Epithelial cell of proximal tubule (primary cell): Measurements from ENCODE around the gene UGT8. TPM values are rescaled to one million over a fixed set of nuclear protein-coding genes. Genes with fewer than 3 reads are reported as not detected.

Experiments used
- DNase-seq: peaks from one replicate; pipeline ENCODE4 v3.0.0-alpha.2; 2011; ENCODE audit warnings: low read depth
- H3K4me3 ChIP-seq: 2 replicates; pipeline ENCODE4 v1.5.1; 2011; ENCODE audit warnings: low read depth, mild to moderate bottlenecking, low read length
- total RNA-seq: library from RNA; depleted of rRNA; stranded (reverse); fragments of >200 nt; gene quantifications from 2 replicates; pipeline ENCODE4 v1.2.3, GENCODE V29; 2015
- TF ChIP-seq, protein P1 (sequence below): conservative IDR thresholded peaks from 2 replicates; pipeline ENCODE4 v1.5.1; 2012; ENCODE audit warnings: low read depth, mild to moderate bottlenecking, low read length

The UGT8 gene
- total RNA-seq, 1 donor from 2014 or later: 11.6 TPM

DNA sequence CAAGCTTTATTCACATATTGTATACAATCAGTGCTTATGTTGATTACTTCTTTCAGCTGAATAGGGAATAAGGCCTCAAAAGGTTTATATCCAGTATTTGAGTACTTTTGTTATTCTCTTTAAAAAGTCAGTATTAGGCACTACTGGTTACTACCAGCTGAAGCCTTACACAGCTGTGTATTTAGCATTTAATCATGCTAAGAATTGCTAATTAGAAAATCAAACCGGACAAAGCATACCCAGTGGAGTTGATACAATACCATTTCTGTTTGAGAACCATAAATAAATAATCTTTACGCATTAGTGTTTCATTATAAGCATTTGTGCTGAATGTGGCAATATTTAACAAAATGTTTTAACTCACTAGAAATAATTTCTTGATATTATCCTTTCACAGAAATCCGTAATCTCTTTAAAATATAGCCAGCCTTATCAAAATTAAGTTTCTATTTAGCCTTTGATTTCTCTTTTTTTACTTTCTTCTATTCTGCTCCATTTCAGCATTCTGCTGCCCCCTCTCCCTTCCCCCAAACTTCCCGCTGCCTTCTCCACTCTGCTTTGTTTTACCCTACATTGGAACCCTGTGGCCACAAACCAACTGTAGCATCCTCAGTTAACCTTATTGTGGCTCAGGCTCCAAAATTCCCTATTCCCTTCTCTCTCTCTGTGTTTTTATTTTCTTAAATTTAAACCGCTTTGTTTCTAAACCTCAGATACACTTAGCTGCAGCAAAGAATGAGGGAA, 37.8 kb downstream of the UGT8 start:
- no peak for DNase-seq
- H3K4me3 ChIP-seq: no peak overlapping the region
- TF ChIP-seq, protein P1, sequence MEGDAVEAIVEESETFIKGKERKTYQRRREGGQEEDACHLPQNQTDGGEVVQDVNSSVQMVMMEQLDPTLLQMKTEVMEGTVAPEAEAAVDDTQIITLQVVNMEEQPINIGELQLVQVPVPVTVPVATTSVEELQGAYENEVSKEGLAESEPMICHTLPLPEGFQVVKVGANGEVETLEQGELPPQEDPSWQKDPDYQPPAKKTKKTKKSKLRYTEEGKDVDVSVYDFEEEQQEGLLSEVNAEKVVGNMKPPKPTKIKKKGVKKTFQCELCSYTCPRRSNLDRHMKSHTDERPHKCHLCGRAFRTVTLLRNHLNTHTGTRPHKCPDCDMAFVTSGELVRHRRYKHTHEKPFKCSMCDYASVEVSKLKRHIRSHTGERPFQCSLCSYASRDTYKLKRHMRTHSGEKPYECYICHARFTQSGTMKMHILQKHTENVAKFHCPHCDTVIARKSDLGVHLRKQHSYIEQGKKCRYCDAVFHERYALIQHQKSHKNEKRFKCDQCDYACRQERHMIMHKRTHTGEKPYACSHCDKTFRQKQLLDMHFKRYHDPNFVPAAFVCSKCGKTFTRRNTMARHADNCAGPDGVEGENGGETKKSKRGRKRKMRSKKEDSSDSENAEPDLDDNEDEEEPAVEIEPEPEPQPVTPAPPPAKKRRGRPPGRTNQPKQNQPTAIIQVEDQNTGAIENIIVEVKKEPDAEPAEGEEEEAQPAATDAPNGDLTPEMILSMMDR: no peak

DNA sequence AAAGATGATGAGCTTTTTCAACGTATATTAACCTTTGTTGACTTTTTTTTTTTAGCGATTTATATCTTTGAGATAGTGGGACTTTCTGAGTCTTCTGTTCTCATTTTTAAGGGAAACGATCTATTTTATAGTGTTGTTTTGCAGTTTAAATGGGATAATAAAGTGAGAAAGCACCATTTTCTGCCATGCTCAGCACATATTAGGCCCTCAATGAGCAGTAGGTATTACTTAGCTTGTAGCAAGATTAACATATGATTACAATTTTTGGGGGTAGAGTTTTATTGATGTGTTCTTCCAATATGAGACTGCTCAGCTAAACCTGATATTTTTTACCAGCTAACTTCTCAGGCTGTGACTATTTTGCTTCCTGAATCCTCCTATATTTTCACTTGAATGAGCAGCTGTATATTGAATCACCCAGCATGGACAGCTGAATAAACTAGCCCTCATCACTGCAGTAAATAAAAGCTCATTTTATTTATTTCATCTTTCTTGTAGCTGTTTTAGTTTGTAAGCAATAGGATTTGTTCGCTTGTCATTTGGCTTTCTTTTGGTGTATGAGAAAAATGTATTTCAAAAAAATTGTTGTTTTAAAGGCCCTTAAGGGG, 43.7 kb downstream of the UGT8 start:
- no peak for DNase-seq
- no peak overlapping the region for H3K4me3 ChIP-seq
- TF ChIP-seq, protein P1: no peak

DNA sequence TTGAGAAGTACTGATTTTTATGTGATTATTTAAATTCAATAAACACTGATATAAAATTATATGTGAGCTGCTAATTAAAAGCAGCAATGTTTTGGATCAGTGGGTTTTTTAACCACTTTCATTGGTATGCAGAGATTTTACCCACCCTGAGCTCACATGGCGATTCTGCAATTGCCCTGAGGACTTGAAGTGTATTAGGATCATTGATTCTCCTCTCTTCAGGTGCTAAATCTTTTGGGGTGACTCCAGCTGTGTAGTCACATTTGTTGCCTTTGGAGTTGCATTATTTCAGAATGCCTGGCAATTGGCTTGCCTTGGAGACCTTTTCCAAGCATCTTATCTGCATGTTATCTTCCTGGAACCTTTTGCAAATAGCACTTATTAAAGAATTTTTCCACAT, 51.3 kb downstream of the UGT8 start:
- TF ChIP-seq, protein P1: no peak
- no peak for DNase-seq
- H3K4me3 ChIP-seq: no peak overlapping the region

DNA sequence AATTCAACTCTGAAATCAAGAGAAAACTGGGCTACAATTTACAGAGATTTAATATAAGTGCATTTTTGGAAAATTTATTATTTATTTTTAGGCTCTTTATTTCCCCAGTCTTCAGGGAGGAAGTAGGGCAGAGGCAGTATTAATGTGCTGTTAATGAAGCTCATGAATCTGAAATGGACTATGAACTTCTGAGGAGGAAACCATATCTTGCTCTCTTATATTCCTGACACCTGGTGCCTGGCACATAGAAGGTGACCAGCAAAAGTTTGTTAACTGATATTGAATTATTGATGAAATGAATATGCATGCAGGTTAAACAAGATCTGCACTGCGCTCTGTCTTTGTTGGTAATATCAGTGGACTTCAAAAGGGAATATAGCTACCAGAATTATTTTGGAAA, 55.1 kb downstream of the UGT8 start:
- no peak for DNase-seq

DNA sequence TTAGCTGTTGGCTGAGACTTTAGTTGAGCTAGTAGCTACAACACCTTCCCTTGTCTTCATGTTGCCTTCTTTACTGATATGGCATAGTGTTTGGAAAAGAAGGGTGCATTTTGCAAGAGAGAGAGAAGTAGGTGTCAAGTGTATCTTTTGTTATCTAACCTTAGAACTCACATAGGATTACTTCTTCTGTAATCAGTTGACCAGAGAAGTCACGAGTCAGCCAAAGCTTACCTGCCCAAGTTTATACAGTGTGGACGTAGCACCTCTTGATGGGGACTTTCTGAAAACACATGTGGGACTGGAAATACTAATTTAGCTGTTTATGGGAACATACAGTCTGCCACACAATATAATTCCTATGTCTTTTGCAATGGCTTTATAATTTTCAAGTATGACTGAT, 56.0 kb downstream of the UGT8 start:
- DNase-seq: no peak
- H3K4me3 ChIP-seq: no peak overlapping the region
- TF ChIP-seq, protein P1: no peak

More for the DNA sequence above, 55.1 kb downstream of the UGT8 start:
- no peak overlapping the region for H3K4me3 ChIP-seq
- TF ChIP-seq, protein P1: no peak

DNA sequence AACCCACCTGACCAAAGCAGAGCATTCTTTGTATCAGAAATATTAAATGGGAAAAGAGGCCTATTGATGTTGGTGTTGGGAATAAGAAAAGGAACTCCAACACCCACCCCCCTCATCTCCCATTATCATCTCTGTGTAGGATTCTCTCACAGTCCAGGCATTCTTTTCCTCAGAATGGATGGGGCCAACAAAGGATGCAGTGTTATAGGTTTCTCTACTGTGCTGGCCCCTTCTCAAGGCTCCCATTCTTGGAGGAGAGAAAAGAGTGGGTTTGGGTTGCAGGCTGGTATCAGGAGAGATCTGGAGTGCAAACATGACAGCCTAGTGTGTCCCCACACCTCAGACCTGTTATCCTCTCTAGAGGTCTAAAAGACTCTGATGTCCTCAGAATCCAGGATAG, 59.6 kb downstream of the UGT8 start:
- TF ChIP-seq, protein P1: no peak
- no peak for DNase-seq

DNA sequence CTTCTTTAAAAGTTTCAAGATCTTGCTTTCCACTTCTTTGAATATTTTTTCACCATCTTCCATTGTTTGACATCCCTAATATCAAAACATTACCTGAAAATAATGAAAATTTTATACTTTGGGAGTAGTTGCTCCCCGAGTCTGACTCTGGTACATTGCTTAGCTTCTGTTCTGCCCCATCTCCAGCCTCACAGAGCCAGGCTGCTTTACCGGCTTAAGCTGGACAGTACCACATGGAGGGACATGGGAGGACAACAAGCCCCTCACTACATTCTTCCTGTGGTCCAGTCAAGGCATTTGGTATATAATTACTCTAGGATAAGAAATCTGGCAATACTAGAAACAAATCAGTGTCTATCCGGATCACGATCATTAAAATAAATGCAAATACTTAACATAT, 60.2 kb downstream of the UGT8 start:
- DNase-seq: no peak
- TF ChIP-seq, protein P1: no peak
- H3K4me3 ChIP-seq: no peak overlapping the region

More for the DNA sequence above, 59.6 kb downstream of the UGT8 start:
- no peak overlapping the region for H3K4me3 ChIP-seq
